HG03442 (cell line): Measurements from ENCODE around the gene SLC25A51.

Experiments
- ATAC-seq: cut with Tn5 transposase; IDR thresholded peaks from one replicate; pipeline ENCODE4 v1.9.1; 2021; ENCODE audit warnings: mild to moderate bottlenecking, moderate library complexity; ENCODE audit not compliant: unreplicated experiment

The SLC25A51 gene, protein sequence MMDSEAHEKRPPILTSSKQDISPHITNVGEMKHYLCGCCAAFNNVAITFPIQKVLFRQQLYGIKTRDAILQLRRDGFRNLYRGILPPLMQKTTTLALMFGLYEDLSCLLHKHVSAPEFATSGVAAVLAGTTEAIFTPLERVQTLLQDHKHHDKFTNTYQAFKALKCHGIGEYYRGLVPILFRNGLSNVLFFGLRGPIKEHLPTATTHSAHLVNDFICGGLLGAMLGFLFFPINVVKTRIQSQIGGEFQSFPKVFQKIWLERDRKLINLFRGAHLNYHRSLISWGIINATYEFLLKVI

DNA sequence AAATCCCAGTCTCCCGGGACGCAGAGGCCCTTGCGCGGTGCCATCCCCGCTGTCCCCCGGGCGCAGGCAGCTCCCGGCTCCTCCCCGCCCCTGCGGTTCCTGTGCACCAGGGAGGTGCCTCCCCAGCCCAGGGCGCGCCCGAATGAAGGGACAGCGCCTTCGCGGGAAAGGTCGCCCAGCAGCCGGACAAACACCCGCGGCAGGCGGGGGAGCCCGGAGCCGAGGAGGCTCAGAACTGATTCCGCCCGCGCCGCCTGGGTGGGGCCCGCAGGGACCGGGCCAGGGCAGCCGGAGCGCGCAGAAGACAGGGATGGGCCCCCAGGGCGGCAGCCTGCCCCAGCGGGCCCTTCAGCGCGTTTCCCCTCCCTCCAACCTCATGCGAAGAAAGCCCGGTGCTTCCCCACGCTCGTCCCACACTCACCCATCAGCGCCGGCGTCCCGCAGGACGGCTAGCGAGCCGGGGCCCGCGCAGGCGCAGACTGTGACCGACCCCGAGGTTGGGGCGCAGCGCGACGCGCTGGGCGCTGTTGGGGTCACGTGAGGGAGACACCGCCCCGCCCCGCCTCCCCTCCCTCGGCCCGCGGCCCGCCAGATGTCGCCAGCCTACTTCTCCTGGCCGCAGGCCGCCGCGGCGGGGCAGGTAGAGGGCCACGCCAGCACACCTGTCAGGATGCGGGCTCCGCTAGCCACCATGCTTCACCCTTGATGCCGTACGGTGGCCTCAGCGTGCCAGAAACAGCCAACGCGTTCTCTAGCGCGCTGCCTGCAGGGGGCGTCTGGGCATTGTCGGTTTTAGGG, at the start of gene SLC25A51:
SLC25A51 (minus strand) TSS at position 481 of the 798 bp plus-strand sequence. CDS start 15,577 bp downstream, outside the sequence.
- peak; percentile 77 for ATAC-seq

- no peak for ATAC-seq
These were observed 49.4 kb upstream of the SLC25A51 start for GRCh38 chr9:37953206-37953774.

- no peak for ATAC-seq
These were observed 48.8 kb upstream of the SLC25A51 start for GRCh38 chr9:37952731-37953130.

DNA sequence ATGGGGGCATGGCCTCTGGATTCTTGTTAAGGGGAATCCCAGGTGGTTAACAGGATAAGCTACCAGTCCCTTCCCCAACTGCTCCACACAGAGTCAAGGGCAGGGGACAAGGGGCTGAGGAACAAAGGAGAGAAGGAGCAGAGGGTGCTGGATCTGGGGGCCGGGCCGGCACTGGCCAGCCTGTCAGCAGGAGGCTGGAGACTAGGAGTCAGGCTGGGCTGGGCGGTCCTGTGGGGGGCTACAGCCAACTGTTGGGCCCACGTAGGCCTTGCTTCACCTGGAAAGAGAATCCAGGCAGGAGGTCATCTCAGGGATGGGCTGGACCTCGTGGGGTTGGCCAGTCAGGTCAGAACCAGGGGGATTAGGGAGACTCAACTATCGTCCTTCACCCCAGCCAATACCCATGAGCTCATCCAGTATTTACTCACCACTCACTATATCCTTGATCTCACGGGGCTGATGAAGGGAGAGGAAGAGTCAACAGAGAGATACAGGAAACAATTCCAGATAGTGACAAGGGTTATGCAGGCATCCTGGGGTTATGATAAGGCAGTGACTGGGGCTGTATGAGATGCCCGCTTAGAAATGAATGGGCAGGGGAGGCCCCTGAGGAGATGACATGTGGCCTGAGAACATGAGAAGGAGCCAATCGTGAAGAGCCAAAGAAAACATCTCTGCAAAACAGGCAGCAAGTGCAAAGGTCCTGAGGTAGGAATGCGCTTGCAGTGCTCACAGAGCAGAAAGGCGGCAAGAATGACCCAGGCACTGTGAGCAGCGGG, 47.9 kb upstream of the SLC25A51 start:
- ATAC-seq, result no peak

DNA sequence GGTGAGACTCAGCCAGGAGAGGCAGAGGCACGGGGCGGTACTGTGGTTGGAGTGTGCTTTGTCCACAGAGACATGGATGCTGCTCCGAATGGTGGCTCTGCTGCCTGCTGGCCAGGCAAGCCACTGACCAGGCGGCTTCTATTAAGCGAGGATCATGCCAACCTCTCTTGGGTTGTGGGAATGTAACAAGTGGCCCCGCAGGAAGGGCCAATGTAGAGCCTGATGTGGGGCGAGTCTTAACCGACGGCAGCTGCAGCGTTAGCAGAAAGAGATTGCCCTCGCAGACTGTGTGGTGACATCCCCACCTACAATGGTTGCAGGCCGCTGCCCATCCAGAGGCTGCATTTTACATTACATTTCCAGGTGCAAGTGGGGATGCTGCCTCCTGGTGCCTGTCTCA, 46.6 kb upstream of the SLC25A51 start:
- no peak for ATAC-seq

DNA sequence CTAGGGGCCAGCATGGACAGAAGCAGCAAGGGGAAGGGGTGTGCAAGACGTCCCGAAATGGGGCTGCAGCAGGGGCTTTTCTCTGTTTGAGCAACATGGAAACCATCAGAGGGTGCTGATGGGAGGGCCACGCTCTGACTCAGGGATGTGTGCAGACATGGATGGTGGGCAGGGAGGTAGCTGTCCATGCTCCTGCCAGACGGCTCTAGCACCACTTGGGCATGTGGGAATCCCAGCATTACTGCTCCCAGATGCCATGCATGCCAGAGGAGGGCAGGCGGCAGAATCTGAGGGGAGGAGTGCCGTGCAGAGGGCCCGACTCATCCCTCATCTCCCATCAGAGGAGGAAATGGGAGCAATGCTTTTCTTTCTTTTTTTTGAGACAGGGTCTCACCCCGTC, 45.6 kb upstream of the SLC25A51 start:
- no peak for ATAC-seq

GRCh38 chr9:37948417-37948980, 44.6 kb upstream of the SLC25A51 start:
- no peak for ATAC-seq

DNA sequence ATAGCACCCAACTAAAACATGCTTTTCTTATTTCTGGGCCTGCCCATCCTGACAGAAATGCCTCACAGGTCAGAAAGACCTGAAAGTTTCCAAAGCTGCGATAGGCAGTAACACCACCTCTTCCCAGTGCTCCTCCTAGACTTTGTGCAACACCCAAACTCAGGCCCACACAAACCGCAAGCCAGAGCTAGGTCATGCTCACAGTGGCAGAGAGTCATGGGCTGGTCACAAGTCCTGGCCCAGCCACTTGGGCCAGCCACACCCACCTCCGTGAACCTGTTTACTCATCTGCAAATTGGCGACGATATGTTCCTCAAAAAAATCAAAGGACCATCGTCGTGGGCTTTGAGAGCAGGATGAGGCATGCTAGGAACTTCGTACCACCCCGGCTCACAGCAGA, 44.0 kb upstream of the SLC25A51 start:
- no peak for ATAC-seq

DNA sequence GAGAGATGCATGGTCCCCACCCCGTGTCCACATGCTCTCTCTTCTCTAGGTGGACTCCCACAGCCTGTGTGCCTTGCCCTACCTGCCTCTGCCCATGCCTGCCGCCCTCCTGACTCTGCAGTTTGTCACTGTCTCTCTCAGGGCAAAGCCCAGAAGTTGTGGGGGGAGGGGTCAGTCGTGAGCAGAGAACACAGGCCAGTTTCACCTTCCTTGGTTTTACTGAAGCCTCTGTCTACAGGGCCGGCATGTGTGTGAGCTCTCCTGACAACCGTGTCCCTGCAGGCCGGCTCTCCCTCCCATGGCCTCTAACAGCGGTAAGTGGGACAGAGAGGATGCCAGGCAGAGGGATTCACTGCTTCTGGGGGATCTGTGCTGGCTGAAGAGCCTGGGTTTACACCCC, 43.5 kb upstream of the SLC25A51 start:
- no peak for ATAC-seq

DNA sequence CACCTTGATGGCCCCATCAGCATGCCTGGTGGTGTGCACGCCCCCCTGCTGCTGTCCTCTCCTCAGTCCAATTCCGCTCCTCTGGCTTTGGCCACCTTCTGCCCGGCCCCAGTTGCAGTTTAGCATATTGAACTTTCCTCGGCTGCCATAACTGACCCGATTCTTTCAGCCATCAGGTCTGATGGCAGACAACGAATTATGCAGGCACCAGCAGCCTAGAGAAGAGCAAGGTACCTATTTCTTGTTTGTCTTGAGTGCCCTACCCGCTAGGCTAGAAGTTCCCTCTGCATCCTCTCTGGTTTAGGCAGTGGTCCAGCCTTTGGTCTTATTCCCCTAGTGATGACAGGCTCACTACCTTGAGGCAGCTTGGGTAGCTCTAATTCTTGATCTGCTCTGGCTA, 43.0 kb upstream of the SLC25A51 start:
- no peak for ATAC-seq

- no peak for ATAC-seq
These were observed 42.1 kb upstream of the SLC25A51 start for GRCh38 chr9:37946041-37946440.

GRCh38 chr9:37944671-37945481, 40.9 kb upstream of the SLC25A51 start:
- no peak for ATAC-seq

GRCh38 chr9:37944266-37944650, 40.3 kb upstream of the SLC25A51 start:
- ATAC-seq, result no peak

GRCh38 chr9:37943345-37944265, 39.7 kb upstream of the SLC25A51 start:
- ATAC-seq, result no peak

- ATAC-seq, result no peak
These were observed 38.9 kb upstream of the SLC25A51 start for GRCh38 chr9:37942621-37943344.

DNA sequence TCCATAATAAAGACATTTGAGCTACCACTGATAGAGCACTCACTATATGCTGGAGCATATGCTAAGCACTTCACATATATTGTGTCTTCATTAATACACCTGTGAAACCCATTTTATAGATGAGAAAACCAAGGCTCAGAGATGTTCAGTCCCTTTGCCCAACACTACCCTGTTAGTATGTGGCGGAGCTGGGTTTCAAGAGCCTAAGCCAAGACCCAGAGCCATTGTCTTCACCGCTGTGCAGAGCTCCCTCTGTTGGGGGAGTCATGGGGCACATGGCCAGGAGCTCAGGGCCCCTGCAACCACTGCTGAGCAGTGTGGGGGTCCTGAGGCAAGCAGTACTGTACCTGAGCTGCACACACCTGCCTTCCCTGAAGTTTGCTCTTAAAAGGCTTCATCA, 37.3 kb upstream of the SLC25A51 start:
- no peak for ATAC-seq

DNA sequence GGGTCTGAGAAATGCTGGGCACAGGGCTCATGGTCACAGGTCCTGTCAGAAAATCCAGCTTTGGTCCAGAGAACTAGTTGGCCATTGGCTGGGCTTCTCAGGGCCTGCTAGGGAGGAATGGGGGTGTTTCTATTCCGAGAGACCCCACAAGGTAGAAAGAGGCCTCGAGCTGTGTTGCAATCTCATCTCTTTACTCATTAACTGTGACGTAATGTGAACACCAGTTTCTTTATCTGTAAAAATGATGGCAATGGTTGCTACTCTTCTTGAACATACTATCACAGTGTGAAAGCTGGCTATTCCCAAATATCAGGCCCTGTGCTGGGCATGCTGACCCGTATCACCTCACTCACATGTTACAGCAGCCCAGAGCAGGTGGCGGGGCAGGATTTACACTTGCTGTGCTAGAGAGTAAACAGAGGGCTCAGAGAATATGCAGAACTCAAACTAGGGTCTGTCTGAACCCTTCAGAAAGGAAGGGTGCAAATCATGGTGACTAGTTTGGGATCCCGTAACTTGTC, 35.7 kb upstream of the SLC25A51 start:
- no peak for ATAC-seq
